Skeletal muscle cell (primary cell): ENCODE measurements around the gene ACVR2B.
"Not testable (repeated sequence)": the region's sequence is repeated elsewhere in the genome, so short reads cannot be mapped to it uniquely, and the experiment has no call there.

Experiments used
- DNase-seq: peaks from one replicate; pipeline ENCODE4 v3.0.0-alpha.2; 2010; ENCODE audit warnings: low read depth
- H3K4me3 ChIP-seq: 2 replicates; pipeline ENCODE4 v1.5.1; 2011; ENCODE audit warnings: low read depth, mild to moderate bottlenecking, control low read depth, low read length, moderate library complexity

ACVR2B gene

DNA sequence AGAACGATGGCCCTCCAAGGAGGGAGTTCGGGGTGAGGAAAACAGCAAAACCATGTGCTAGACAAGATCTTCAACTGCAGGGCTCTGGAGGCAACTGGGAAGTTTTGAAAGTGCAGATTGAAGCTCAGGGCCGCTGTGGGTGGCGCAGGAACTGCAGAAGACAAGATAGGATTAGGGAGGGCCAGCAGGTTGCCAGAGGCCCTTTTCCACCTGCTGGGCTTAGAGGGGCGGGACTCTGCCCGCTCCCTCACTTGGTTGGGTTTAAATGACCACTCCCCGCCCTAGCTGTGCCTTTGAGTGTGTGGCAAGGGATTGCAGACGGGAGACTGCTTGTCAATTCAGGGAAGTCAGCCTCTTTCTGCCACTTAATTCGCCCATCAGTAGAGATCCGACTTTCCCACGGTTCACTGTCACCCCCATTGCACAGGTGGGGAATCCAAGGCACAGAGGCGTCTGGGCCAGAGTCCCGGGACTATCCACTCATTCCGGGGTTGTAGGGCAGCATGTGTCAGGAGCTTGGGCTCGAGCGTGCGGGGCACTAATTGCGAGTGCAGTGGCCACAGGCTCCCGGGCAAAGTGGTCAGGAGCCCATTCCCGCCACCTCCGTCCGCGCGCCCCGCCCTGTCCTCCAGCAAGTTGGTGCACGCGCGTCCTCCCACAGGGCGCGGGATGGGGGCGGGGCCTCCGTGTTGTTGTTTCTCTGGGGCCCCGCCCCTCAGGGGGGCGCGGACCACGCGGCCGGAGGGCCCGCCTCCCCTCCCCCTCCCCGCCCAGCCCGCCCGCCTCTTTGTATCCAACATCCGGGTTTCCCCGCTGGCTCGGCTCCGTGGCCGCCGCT is at the start of gene ACVR2B:
ACVR2B (plus strand) TSS at position 816 of the 838 bp plus-strand sequence. CDS start 433 bp downstream, outside the sequence.
- DNase-seq: peak; percentile 26
- H3K4me3 ChIP-seq: peak within 1 kb of the TSS; percentile 75

DNA sequence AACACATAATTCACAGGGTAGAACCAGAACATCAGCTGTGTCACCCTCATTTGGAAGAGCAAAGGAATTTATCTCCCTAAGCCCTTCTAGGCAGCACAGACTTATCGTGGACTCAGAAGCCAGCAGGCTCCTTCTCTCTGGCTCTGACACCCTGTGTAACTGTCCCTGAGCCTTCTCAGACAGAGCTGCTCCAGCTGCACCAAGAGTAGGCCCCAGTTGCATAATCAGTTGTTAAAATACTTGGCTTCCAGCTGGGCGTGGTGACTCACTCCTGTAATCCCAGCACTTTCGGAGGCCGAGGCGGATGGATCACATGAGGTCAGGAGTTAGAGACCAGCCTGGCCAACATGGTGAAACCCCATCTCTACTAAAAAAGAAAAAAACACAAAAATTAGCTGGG is 49.4 kb upstream of the ACVR2B start:
- DNase-seq: no peak
- no peak overlapping the region for H3K4me3 ChIP-seq

DNA sequence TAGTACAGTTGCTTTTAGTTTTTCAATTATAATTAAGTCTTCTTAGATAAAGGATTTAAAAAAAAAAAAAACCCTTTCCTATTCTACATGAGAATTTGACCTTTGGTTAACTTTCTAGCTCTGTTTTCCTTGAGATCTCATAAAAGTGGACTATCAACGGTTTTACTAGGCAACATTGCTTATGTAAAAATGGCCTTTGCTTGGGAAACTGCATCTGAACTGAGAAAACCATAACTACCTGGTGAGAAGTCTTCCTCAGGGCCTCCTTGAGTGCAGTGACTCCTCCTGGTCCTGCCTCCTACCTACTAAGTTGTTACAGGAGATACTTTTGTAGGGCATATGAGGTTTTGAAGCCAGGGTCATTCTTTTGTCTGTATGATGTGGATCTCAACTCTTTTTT is 42.1 kb upstream of the ACVR2B start:
- H3K4me3 ChIP-seq: no peak overlapping the region
- no peak for DNase-seq

DNA sequence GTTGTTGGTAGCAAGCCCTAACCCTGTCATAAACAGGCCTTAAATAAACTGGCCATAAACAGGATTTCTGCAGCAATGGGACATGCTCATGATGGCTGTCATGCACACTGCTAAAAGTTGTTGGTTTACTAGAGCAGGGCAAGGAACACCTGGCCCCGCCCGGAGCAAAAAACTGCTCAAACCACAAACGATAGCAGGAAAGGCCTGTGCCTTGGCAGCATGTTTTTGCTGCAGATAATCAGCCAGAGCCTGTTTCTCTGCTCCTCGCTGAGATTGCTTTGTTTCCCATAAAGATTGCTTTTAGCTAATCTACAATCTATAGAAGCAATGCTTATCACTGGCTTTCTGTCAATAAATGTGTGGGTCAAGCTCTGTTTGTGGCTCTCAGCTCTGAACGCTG is 32.9 kb upstream of the ACVR2B start:
- not testable (repeated sequence) for H3K4me3 ChIP-seq, DNase-seq

DNA sequence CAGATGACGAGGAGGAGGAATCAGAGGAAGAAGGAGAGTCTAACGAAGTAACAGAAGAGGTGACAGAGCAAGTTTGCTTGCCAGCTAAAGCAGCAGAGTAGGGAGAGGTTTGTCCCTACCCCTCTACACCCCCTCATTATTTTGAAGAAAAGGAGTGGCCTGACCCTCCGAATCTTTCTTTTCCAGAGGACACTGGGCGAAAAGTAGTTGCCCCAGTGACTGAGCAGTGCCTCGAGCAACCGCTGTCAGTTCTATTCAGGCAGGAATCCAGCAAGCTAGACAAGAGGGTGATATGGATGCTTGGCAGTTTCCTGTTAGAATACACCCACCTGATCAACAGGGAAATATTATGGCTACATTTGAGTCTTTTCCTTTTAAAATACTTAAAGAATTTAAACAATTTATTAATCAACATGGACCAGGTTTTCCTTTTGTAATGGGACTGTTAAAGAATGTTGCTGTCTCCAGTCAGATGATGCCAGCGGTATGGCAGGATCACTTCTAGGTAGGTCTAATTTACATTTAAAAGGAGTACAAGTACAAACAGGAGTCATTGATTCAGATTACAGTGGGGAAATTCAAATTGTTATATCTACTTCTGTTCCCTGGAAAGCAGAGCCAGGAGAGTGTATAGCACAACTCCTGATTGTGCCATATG is 31.9 kb upstream of the ACVR2B start:
- H3K4me3 ChIP-seq: no peak overlapping the region
- DNase-seq: no peak

DNA sequence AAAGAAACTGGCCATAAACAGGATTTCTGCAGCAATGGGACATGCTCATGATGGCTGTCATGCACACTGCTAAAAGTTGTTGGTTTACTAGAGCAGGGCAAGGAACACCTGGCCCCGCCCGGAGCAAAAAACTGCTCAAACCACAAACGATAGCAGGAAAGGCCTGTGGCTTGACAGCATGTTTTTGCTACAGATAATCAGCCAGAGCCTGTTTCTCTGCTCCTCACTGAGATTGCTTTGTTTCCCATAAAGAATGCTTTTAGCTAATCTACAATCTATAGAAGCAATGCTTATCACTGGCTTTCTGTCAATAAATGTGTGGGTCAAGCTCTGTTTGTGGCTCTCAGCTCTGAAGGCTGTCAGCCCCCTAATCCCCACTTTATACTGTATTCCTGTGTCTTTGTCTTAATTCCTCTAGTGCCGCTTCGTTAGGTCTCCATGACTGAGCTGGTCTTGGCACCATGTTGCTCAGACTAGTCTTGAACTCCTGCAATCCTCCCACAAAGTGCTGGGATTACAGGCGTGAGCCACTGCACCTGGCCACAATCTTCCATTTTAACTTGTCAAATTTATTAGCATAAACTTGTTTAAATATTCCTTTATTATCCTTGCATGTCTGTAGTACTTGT is 26.8 kb upstream of the ACVR2B start:
- not testable (repeated sequence) for H3K4me3 ChIP-seq

DNA sequence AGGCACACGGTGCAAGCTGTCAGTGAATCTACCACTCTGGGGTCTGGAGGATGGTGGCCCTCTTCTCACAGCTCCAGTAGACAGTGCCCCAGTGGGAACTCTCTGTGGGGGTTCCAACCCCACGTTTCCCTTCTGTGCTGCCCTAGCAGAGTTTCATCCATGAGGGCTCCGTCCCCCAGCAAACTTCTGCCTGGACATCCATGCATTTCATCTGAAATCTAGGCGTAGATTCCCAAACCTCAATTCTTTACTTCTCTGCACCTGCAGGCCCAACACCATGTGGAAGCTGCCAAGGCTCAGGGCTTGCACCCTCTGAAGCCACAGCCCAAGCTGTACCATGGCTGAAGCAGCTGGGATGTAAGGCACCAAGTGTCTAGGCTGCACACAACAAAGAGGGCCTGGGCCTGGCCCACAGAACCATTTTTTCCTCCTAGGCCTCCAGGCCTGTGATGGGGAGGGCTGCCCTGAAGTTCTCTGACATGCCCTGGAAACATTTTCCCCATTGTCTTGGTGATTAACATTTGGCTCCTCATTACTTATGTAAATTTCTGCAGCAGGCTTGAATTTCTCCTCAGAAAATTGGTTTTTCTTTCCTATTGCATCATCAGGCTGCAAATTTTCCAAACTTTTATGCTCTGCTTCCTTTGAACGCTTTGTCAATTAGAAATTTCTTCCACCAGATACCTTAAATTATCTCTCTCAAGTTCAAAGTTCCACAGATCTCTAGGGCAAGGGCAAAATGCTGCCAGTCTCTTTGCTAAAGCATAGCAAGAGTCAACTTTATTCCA is 20.6 kb upstream of the ACVR2B start:
- not testable (repeated sequence) for DNase-seq, H3K4me3 ChIP-seq

More for the DNA sequence above, 26.8 kb upstream of the ACVR2B start:
- DNase-seq: not testable (repeated sequence)

DNA sequence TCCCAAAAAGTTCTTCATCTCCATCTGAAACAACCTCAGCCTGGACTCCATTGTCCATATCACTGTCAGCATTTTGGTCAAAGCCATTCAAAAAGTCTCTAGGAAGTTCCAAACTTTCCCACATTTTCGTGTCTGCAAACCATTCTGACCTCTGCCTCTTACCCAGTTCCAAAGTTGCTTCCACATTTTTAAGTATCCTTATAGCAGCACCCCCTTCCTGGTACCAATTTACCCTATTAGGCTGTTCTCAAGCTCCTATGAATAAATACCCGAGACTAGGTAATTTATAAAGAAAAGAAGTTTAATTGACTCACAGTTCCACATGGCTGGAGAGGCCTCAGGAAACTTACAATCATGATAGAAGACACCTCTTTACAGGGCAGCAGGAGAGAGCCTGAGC is 20.0 kb upstream of the ACVR2B start:
- H3K4me3 ChIP-seq, DNase-seq: not testable (repeated sequence)

DNA sequence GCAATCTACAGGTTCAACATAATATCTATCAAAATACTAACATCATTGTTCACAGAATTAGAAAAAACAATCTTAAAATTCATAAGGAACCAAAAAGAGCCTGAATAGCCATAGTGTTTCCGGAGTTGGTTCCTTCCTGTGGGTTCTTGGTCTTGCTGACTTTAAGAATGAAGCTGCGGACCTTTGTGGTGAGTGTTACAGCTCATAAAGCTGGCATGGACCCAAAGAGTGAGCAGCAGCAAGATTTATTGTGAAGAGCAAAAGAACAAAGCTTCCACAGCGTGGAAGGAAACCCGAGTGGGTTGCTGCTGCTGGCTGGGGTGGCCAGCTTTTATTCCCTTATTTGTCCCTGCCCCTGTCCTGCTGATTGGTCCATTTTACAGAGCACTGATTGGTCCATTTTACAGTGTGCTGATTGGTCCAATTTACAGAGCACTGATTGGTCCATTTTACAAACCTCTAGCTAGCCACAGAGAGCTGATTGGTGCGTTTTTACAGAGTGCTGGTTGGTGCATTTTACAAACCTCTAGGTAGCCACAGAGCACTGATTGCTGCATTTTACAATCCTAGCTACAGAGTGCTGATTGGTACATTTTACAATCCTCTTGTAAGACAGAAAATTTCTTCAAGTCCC is 15.1 kb upstream of the ACVR2B start:
- not testable (repeated sequence) for DNase-seq, H3K4me3 ChIP-seq

DNA sequence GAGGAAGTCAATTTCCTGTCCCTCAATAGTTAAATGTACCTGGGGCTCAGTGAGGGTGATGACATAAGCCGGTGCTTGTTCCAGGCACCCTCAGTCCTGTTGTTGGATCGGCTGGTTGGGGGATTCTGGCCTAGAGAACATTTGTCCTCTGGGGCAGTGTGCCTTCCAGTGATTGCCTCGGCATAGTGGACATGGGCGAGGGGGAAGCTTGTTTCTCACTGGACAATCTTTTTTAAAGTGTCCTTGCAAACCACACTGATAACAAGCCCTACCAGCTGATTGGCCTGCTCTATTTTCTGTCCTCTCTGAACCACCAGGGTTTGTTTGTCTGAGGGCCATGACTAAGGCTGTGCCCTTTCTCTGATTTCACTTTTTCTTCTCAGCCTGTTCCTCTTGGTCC is 10.5 kb upstream of the ACVR2B start:
- not testable (repeated sequence) for DNase-seq, H3K4me3 ChIP-seq

DNA sequence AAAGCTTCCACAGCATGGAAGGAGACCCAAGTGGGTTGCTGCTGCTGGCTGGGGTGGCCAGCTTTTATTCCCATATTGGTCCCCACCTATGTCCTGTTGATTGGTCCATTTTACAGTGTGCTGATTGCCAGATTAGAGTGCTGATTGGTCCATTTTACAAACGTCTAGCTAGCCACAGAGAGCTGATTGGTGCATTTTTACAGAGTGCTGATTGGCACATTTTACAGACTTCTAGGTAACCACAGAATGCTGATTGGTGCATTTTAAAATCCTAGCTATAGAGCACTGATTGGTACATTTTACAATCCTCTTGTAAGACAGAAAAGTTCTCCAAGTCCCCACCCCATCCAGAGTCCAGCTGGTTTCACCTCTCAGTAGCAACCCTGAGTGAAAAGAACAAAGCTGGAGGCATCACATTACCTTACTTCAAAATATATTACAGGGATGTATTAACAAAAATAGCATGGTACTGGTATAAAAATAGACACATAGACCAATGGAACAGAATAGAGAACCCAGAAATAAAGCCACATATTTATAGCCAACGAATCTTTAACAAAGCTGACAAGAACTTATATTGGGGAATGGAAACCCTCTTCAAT is 7.5 kb upstream of the ACVR2B start:
- no peak overlapping the region for H3K4me3 ChIP-seq
- DNase-seq: no peak

DNA sequence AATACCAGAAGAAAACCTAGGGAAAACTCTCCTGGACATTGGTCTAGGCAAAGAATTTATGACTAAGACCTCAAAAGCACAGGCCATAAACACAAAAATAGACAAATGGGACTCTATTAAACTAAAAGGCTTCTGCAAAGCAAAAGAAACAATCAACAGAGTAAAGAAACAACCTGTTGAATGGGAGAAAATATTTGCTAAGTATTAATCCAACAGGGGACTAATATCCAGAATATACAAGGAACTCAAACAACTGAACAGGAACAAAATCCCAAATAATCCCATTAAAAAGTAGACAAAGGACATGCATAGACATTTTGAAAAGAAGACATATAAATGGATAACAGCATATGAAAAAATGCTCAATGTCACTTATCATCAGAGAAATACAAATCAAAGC is 6.9 kb upstream of the ACVR2B start:
- H3K4me3 ChIP-seq: no peak overlapping the region
- no peak for DNase-seq

DNA sequence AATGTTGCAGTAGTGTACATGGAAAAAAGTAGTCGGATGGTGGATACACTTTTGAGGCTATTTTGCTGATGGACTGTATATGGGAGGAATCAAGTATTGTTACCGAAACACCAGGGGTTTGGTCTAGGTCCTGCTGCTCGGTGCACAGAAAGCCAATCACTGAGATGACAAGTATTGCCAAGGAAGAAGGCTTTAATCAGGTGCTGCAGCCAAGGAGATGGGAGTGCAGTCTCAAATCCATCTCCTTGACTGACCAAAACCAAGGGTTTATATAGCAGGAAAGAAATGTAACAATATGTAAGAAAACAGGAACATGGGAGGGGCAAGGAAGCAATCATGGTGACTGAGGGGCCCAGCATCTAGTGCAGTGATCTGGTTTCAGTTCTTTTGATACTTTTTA is 2.8 kb upstream of the ACVR2B start:
- no peak overlapping the region for H3K4me3 ChIP-seq
- no peak for DNase-seq

DNA sequence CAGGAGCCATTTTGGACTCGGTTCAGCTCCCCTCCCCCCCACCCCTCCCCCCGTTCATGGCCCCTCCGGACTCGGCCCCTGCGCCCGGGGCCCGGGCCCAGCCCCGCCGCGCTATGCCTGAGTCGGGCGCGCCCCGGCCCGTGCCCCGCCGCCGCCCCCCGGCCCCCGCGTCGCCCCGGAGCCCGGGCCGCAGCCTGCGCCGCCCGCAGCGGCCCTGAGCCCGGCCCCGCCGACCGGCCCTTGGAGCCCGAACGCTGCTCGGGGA is 155 bp downstream of the ACVR2B start:
- peak overlapping the region; percentile 75 for H3K4me3 ChIP-seq
- no peak for DNase-seq

DNA sequence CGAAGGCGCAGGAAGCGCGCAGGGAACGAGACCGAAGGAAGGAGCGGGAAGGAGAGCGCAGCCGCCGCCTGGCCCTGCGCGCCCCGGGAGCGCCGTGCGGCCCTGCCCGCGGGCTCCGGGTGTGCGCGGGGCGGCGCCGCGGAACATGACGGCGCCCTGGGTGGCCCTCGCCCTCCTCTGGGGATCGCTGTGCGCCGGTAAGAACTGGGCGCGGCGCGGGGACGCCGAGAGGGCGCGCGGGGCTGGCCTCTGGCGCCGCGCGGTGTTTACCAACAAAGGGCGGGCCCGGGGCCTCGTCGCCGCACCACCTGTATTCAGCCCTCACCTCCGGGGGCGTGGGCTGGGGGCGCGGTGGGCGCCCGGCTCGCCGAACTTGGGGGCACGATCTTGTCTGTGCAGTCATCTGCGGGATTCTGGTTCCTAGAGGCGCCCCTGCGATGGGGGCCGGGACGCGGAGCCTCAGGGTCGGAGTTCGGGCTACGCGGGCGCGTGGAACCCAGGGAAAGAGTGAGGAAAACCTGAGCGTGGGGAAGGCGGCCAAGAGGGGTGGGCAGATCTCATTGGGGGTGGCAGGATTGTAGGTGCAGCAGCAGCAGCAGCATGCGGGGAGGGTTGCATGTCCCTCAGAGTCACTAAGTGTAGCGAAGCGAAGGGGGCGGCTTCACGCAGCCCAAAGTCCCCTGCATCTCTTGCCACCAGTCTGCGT is 641 bp downstream of the ACVR2B start:
- peak overlapping the region; percentile 75 for H3K4me3 ChIP-seq
- no peak for DNase-seq

DNA sequence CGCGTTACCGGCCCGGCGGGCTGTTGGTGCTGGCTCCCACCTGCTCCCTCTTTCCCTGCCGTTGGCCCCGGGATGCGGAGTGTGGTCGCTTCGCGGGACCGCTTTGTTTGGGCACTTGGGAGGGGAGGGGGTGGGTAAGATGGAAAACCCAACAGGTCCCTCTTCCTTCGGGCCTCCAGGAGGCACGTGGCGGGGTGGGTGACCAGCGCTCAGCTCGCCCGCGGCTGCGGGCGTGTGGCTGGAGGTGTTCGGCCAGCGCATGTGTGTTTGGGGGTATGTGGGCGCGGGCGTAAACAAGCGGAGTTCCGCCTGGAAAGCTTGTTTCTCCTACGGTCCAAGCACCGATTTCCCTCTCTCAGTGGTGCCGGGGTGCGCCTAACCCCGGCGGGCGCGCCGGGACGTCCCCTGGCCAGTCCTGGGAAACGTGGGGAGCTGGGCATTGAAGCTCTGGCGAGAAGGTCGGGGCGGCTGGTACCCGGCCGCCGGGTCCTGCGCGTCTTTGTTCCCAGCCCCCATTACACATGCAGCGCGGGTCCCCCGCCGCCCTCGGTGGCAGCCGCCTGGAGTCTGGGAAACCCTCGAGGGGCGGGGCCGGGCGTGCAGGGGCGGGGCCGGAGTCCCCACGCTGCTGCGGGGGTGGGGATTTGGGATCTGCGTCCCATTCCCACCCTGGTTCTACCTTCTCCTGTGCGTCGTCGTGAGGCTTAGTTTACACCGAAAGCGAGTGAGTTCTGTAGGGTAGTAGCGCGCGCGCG is 1.4 kb downstream of the ACVR2B start:
- no peak for DNase-seq
- peak overlapping the region; percentile 75 for H3K4me3 ChIP-seq

DNA sequence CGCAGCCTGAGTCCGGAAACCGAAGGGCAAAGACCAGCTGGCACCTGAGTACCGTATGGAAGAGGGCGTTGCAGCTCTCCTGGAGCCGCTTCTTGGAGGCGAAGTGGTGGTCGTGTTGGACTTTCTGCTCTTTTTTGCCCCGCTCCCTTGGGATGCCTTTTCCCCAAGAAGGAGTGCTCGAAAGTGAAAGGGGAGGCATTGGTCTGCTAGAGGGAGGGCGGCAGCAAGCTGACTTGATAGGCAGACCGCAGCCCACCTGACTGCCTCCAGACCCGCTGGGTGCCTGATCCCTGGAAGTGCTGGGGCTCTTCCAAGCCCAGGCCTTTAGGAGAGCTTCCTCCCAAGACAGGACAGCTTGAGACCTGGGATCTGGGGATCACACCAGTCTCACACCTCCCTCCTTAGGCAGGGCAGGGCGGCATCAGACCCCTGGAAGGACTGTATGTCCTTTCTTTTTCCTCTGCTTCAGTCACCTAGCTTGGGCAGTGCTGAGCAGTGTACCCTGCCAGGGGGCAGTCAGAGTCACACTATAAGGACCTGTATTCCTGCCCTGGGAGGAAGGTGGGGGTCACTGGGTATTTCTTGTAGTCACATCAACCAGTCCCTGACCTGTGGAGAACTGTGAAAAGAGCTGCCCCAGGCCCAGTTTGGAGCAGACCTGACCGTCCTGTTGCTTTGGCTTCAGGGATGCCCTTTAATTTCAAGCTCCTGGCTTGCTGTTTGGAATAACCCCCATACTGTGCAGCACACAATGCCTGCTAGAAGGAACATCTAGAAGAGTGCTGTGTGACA is 2.1 kb downstream of the ACVR2B start:
- peak overlapping the region; percentile 75 for H3K4me3 ChIP-seq
- no peak for DNase-seq
